Measurements from ENCODE around the gene PRUNE2. TPM values are rescaled to one million over a fixed set of nuclear protein-coding genes. Genes with fewer than 3 reads are reported as not detected.

PRUNE2 gene
- total RNA-seq, 1 experiment from 2014 or later: 0.59 TPM

- no peak overlapping the region for H2AFZ ChIP-seq (ENCODE audit: low read depth, low read length, poor library complexity, severe bottlenecking)
- no peak overlapping the region for H3K4me3 ChIP-seq (replicated peaks in 1 of 2; ENCODE audit: low read depth in 1 of 2, low read length in 2 of 2)
- no peaks in the 10 kb centered on the region for H3K36me3 ChIP-seq (ENCODE audit: control insufficient read depth in 1 of 2, insufficient read depth in 2 of 2, low read length in 2 of 2)
- H4K20me1 ChIP-seq (ENCODE audit: insufficient read depth): no peaks in the 10 kb centered on the region
- no peaks in the 10 kb centered on the region for H3K9me2 ChIP-seq (ENCODE audit: insufficient read depth)
- no peaks in the 10 kb centered on the region for H3K4me1 ChIP-seq (ENCODE audit: control insufficient read depth in 1 of 2, insufficient read depth in 2 of 2, low read length in 2 of 2)
- no peak for ATAC-seq
- H3K79me2 ChIP-seq (ENCODE audit: insufficient read depth, low read length): no peaks in the 10 kb centered on the region
- BruUV-seq (replicated peaks): no TSS peak
- ChIA-PET POLR2A (no interaction called here), CTCF (no interaction called here), RAD21 (ENCODE audit: low non-redundant PET in 1 of 2, low total read pairs in 2 of 2, uncharacterized antibody in 2 of 2, unreplicated experiment in 2 of 2) (no interaction called here)
- no peak overlapping the region for H3K27ac ChIP-seq (ENCODE audit: low read depth, low read length)
- peaks cover 47% of the 10 kb centered on the region; the same call in 1 of the 2 replicates for H3K27me3 ChIP-seq (ENCODE audit: insufficient read depth, low read length)
- DNase-seq (ENCODE audit: low read depth, low spot score): no peak
- intact Hi-C loops (cut with micrococcal nuclease): no loop called here
- H3K9ac ChIP-seq (ENCODE audit: low read length): no peak overlapping the region
- H3K4me2 ChIP-seq (ENCODE audit: low read length): no peak overlapping the region
- no peak for TF ChIP-seq ATF3 (IDR thresholded peaks at IDR 0.05)
- no peak for TF ChIP-seq EZH2 (IDR thresholded peaks at IDR 0.05)
- no peak for TF ChIP-seq SRF (IDR thresholded peaks at IDR 0.05; ENCODE audit: low read depth)
- no peak for TF ChIP-seq FOSL1 (IDR thresholded peaks at IDR 0.05; ENCODE audit: low read depth)
- TF ChIP-seq POLR2A (IDR thresholded peaks at IDR 0.05; ENCODE audit: borderline replicate concordance, extremely low read depth, insufficient read depth, insufficient read length): no peak
- TF ChIP-seq, protein P1, sequence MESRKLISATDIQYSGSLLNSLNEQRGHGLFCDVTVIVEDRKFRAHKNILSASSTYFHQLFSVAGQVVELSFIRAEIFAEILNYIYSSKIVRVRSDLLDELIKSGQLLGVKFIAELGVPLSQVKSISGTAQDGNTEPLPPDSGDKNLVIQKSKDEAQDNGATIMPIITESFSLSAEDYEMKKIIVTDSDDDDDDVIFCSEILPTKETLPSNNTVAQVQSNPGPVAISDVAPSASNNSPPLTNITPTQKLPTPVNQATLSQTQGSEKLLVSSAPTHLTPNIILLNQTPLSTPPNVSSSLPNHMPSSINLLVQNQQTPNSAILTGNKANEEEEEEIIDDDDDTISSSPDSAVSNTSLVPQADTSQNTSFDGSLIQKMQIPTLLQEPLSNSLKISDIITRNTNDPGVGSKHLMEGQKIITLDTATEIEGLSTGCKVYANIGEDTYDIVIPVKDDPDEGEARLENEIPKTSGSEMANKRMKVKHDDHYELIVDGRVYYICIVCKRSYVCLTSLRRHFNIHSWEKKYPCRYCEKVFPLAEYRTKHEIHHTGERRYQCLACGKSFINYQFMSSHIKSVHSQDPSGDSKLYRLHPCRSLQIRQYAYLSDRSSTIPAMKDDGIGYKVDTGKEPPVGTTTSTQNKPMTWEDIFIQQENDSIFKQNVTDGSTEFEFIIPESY (IDR thresholded peaks at IDR 0.05; ENCODE audit: extremely low read depth, insufficient replicate concordance, low read length): no peak
- TF ChIP-seq, protein P2, sequence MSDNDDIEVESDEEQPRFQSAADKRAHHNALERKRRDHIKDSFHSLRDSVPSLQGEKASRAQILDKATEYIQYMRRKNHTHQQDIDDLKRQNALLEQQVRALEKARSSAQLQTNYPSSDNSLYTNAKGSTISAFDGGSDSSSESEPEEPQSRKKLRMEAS (IDR thresholded peaks at IDR 0.05): no peak
- TF ChIP-seq CEBPB (IDR thresholded peaks at IDR 0.05; ENCODE audit: low read depth): no peak
- TF ChIP-seq, protein P3, sequence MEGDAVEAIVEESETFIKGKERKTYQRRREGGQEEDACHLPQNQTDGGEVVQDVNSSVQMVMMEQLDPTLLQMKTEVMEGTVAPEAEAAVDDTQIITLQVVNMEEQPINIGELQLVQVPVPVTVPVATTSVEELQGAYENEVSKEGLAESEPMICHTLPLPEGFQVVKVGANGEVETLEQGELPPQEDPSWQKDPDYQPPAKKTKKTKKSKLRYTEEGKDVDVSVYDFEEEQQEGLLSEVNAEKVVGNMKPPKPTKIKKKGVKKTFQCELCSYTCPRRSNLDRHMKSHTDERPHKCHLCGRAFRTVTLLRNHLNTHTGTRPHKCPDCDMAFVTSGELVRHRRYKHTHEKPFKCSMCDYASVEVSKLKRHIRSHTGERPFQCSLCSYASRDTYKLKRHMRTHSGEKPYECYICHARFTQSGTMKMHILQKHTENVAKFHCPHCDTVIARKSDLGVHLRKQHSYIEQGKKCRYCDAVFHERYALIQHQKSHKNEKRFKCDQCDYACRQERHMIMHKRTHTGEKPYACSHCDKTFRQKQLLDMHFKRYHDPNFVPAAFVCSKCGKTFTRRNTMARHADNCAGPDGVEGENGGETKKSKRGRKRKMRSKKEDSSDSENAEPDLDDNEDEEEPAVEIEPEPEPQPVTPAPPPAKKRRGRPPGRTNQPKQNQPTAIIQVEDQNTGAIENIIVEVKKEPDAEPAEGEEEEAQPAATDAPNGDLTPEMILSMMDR (IDR thresholded peaks at IDR 0.05 in 2 of 3, conservative IDR thresholded peaks at IDR 0.05 in 1 of 3; ENCODE audit: borderline replicate concordance in 1 of 3, insufficient read depth in 1 of 3, low read depth in 2 of 3, low read length in 2 of 3): no peak
- TF ChIP-seq ZNF274 (IDR thresholded peaks at IDR 0.05; ENCODE audit: low read depth, low read length): no peak
- no peak for TF ChIP-seq EZH2phosphoT487 (IDR thresholded peaks at IDR 0.05; ENCODE audit: borderline replicate concordance)
- H3K9me3 ChIP-seq (ENCODE audit: control insufficient read depth in 1 of 2, insufficient read depth in 1 of 2, low read depth in 1 of 2, low read length in 2 of 2): no peaks in the 10 kb centered on the region
Measured at GRCh38 chr9:76617497-76618175, 288.3 kb downstream of the PRUNE2 start.

Data from HCT116 (cell line).